HCEC 1CT (cell line): ENCODE data around the gene UBE3B.

Experiments
- DNase-seq: peaks from one replicate; pipeline ENCODE4 v3.0.0-alpha.2; 2017

The UBE3B gene

GRCh38 chr12:109501299-109501698, 23.9 kb downstream of the UBE3B start:
- DNase-seq, result no peak

GRCh38 chr12:109502332-109502731, 24.9 kb downstream of the UBE3B start:
- no peak for DNase-seq

GRCh38 chr12:109503611-109504010, 26.2 kb downstream of the UBE3B start:
- DNase-seq, result no peak

GRCh38 chr12:109504068-109504467, 26.6 kb downstream of the UBE3B start:
- DNase-seq, result no peak

- no peak for DNase-seq
Observed at GRCh38 chr12:109510196-109510595, 32.8 kb downstream of the UBE3B start.

GRCh38 chr12:109512608-109513007, 35.2 kb downstream of the UBE3B start:
- DNase-seq, result no peak

GRCh38 chr12:109513051-109513450, 35.6 kb downstream of the UBE3B start:
- DNase-seq, result no peak

- no peak for DNase-seq
Observed at GRCh38 chr12:109513977-109514376, 36.5 kb downstream of the UBE3B start.

GRCh38 chr12:109517619-109518018, 40.2 kb downstream of the UBE3B start:
- DNase-seq, result no peak

- peak; percentile 81 for DNase-seq
Observed at GRCh38 chr12:109518820-109519665, 41.6 kb downstream of the UBE3B start.

GRCh38 chr12:109519787-109520186, 42.4 kb downstream of the UBE3B start:
- no peak for DNase-seq

GRCh38 chr12:109521831-109522230, 44.4 kb downstream of the UBE3B start:
- DNase-seq, result no peak

GRCh38 chr12:109523071-109523470, 45.6 kb downstream of the UBE3B start:
- no peak for DNase-seq

GRCh38 chr12:109523504-109523903, 46.1 kb downstream of the UBE3B start:
- DNase-seq, result no peak

GRCh38 chr12:109524466-109525278, 47.2 kb downstream of the UBE3B start:
- no peak for DNase-seq

- DNase-seq, result no peak
Observed at GRCh38 chr12:109525279-109525585, 47.8 kb downstream of the UBE3B start.

GRCh38 chr12:109527489-109528123, 50.2 kb downstream of the UBE3B start:
- DNase-seq, result no peak

- no peak for DNase-seq
Observed at GRCh38 chr12:109529691-109530640, 52.5 kb downstream of the UBE3B start.

- no peak for DNase-seq
Observed at GRCh38 chr12:109531411-109531810, 54.0 kb downstream of the UBE3B start.

- DNase-seq, result no peak
Observed at GRCh38 chr12:109532721-109533486, 55.5 kb downstream of the UBE3B start.

GRCh38 chr12:109533487-109533740, 56.0 kb downstream of the UBE3B start:
- no peak for DNase-seq

- DNase-seq, result no peak
Observed at GRCh38 chr12:109534456-109534855, 57.0 kb downstream of the UBE3B start.
